Neuronal stem cell (in vitro differentiated cells): ENCODE measurements around the gene ALDH3A1.

Experiments used
- DNase-seq: peaks from one replicate; pipeline ENCODE4 v3.0.0-alpha.2; 2013; ENCODE audit warnings: low spot score
- H2AFZ ChIP-seq: one replicate; pipeline ENCODE4 v1.6.1; 2013; ENCODE audit warnings: mild to moderate bottlenecking, low read length, inconsistent platforms
- H2AK5ac ChIP-seq: 2 replicates; pipeline ENCODE4 v1.6.1; 2013; ENCODE audit warnings: low read depth, mild to moderate bottlenecking, inconsistent platforms, low read length, moderate library complexity, mixed read lengths
- H2BK120ac ChIP-seq: 2 replicates; pipeline ENCODE4 v1.6.1; 2013; ENCODE audit warnings: low read depth, mild to moderate bottlenecking, inconsistent platforms, low read length, moderate library complexity, mixed read lengths
- H2BK12ac ChIP-seq: one replicate; pipeline ENCODE4 v1.6.1; 2013; ENCODE audit warnings: low read length, inconsistent platforms
- H2BK15ac ChIP-seq: 2 replicates; pipeline ENCODE4 v1.6.1; 2013; ENCODE audit warnings: mild to moderate bottlenecking, low read length, inconsistent platforms, mixed read lengths
- H2BK5ac ChIP-seq: one replicate; pipeline ENCODE4 v1.6.1; 2013; ENCODE audit warnings: inconsistent platforms, mild to moderate bottlenecking, low read length, moderate library complexity
- H3K14ac ChIP-seq: one replicate; pipeline ENCODE4 v1.6.1; 2013; ENCODE audit warnings: low read length, inconsistent platforms
- H3K18ac ChIP-seq: 2 replicates; pipeline ENCODE4 v1.6.1; 2013; ENCODE audit warnings: low read length, inconsistent platforms
- H3K23ac ChIP-seq: 2 replicates; pipeline ENCODE4 v1.6.1; 2013; ENCODE audit warnings: low read depth, mild to moderate bottlenecking, mixed read lengths, low read length, inconsistent platforms; ENCODE audit not compliant: poor library complexity
- H3K27ac ChIP-seq: replicated peaks from 3 replicates; pipeline ENCODE4 v1.5.1; 2013; ENCODE audit warnings: low read length, inconsistent platforms
- H3K27me3 ChIP-seq, 3 experiments: 2 replicates each; pipeline ENCODE4 v1.6.1; 2013; ENCODE audit warnings: low read length in 3 of 3, mild to moderate bottlenecking in 2 of 3, inconsistent platforms in 1 of 3, low read depth in 1 of 3, mixed read lengths in 1 of 3, moderate library complexity in 1 of 3; ENCODE audit not compliant: control insufficient read depth in 3 of 3, insufficient read depth in 3 of 3
- H3K36me3 ChIP-seq, 2 donors: replicated peaks in 1 of 2; 2 replicates each; pipeline ENCODE4 v1.6.1; 2013; ENCODE audit warnings: low read length in 2 of 2; ENCODE audit not compliant: control insufficient read depth in 2 of 2, insufficient read depth in 2 of 2
- H3K4ac ChIP-seq: 2 replicates; pipeline ENCODE4 v1.6.1; 2013; ENCODE audit warnings: inconsistent platforms, mild to moderate bottlenecking, low read length, moderate library complexity
- H3K4me1 ChIP-seq, 2 donors: 1 replicate in 1 of 2; 2 replicates in 1 of 2; pipeline ENCODE4 v1.6.1; 2013; ENCODE audit warnings: low read length in 2 of 2, low read depth in 1 of 2; ENCODE audit not compliant: control insufficient read depth in 2 of 2, insufficient read depth in 1 of 2
- H3K4me2 ChIP-seq: one replicate; pipeline ENCODE4 v1.6.1; 2013; ENCODE audit warnings: mild to moderate bottlenecking, low read length, inconsistent platforms; ENCODE audit not compliant: insufficient read depth, poor library complexity, severe bottlenecking
- H3K4me3 ChIP-seq, 2 donors: 2 replicates each; pipeline ENCODE4 v1.5.1; 2013; ENCODE audit warnings: low read length in 2 of 2, mild to moderate bottlenecking in 2 of 2, inconsistent platforms in 1 of 2, moderate library complexity in 1 of 2
- H3K79me1 ChIP-seq: one replicate; pipeline ENCODE4 v1.6.1; 2013; ENCODE audit warnings: low read depth, mild to moderate bottlenecking, inconsistent platforms, low read length, moderate library complexity
- H3K9ac ChIP-seq: one replicate; pipeline ENCODE4 v1.6.1; 2013; ENCODE audit warnings: mild to moderate bottlenecking, low read depth, low read length, inconsistent platforms; ENCODE audit not compliant: poor library complexity
- H3K9me3 ChIP-seq, 2 donors: replicated peaks in 1 of 2; 2 replicates each; pipeline versions ENCODE3 to v1.6.1; 2013; ENCODE audit warnings: low read length in 2 of 2, mild to moderate bottlenecking in 2 of 2, inconsistent platforms in 1 of 2, low read depth in 1 of 2, mixed read lengths in 1 of 2, moderate library complexity in 1 of 2; ENCODE audit not compliant: control insufficient read depth in 2 of 2, insufficient read depth in 1 of 2
- H4K8ac ChIP-seq: one replicate; pipeline ENCODE4 v1.6.1; 2013; ENCODE audit warnings: low read depth, mild to moderate bottlenecking, inconsistent platforms, low read length, moderate library complexity
- H4K91ac ChIP-seq: one replicate; pipeline ENCODE4 v1.6.1; 2013; ENCODE audit warnings: low read length, low read depth, mild to moderate bottlenecking, inconsistent platforms; ENCODE audit not compliant: poor library complexity
- WGBS, 2 donors: extraction: QIAGEN DNeasy Blood & Tissue Kit; methylation state at CpG; one replicate each; pipeline ENCODE4 v1.1.7; 2013; ENCODE audit warnings: missing lambda C conversion rate in 2 of 2, mixed read lengths in 1 of 2; ENCODE audit not compliant: insufficient read length in 2 of 2, insufficient replicate concordance in 1 of 2; ENCODE audit errors: extremely low coverage in 2 of 2; 5-methylcytosine and 5-hydroxymethylcytosine counted together

ALDH3A1 gene

GRCh38 chr17:19757536-19758180 is 9.6 kb upstream of the ALDH3A1 start:
- no peak for DNase-seq
- peaks cover 0 to 3% of the 10 kb centered on the region in 2 donors for H3K9me3 ChIP-seq

GRCh38 chr17:19756546-19756945 is 8.4 kb upstream of the ALDH3A1 start:
- Histone ChIP-seq H3K36me3 (no peaks in the 10 kb centered on the region), H3K4me3 (no peak overlapping the region), H3K27ac (no peak overlapping the region), H4K8ac (no peak overlapping the region), H3K9me3 (peaks cover 0 to 3% of the 10 kb centered on the region in 2 donors), H2AFZ (no peak overlapping the region), H3K4me2 (no peak overlapping the region), H3K79me1 (no peaks in the 10 kb centered on the region), H2BK5ac (no peak overlapping the region), H2BK12ac (no peak overlapping the region), H3K4me1 (peaks cover 0 to 2% of the 10 kb centered on the region in 2 donors), H3K23ac (no peak overlapping the region), H2AK5ac (no peak overlapping the region), H3K18ac (no peak overlapping the region), H3K9ac (no peak overlapping the region), H2BK120ac (no peak overlapping the region), H3K4ac (no peak overlapping the region), H4K91ac (no peak overlapping the region), H3K14ac (no peak overlapping the region), H3K27me3 (peaks cover 0 to 40% (median 0%) of the 10 kb centered on the region in 3 experiments), H2BK15ac (no peak overlapping the region)
- no CpG with 5 or more reads among the region's 10 CpGs for WGBS, 2 donors
- DNase-seq, result no peak

More at GRCh38 chr17:19757536-19758180, 9.6 kb upstream of the ALDH3A1 start:
- WGBS, 2 donors, result no CpG with 5 or more reads among the region's 12 CpGs
- H3K4ac ChIP-seq, result no peak overlapping the region
- peak overlapping the region; percentile 40 for H3K18ac ChIP-seq
- no peaks in the 10 kb centered on the region for H3K79me1 ChIP-seq
- no peak overlapping the region for H3K9ac ChIP-seq
- no peak overlapping the region for H3K27ac ChIP-seq
- no peak overlapping the region for H2AK5ac ChIP-seq
- H2BK120ac ChIP-seq, result no peak overlapping the region
- no peak overlapping the region for H2BK5ac ChIP-seq
- no peak overlapping the region for H4K8ac ChIP-seq
- H2AFZ ChIP-seq, result no peak overlapping the region
- H3K14ac ChIP-seq, result peak overlapping the region; percentile 31
- H2BK15ac ChIP-seq, result peak overlapping the region; percentile 77
- no peak overlapping the region for H3K4me3 ChIP-seq
- no peak overlapping the region for H2BK12ac ChIP-seq
- peaks cover 0 to 39% (median 0%) of the 10 kb centered on the region in 3 experiments for H3K27me3 ChIP-seq
- H3K4me2 ChIP-seq, result no peak overlapping the region
- peak overlapping the region; percentile 86 for H4K91ac ChIP-seq
- H3K36me3 ChIP-seq, result no peaks in the 10 kb centered on the region
- H3K4me1 ChIP-seq, result peaks cover 0 to 2% of the 10 kb centered on the region in 2 donors
- peak overlapping the region; percentile 81 for H3K23ac ChIP-seq

- WGBS, 2 donors, result no CpG with 5 or more reads among the region's 11 CpGs
- DNase-seq, result no peak
- no peak overlapping the region for H3K27ac ChIP-seq
These were observed 7.9 kb upstream of the ALDH3A1 start for GRCh38 chr17:19755821-19756510.

GRCh38 chr17:19755392-19755791 is 7.3 kb upstream of the ALDH3A1 start:
- H2BK12ac ChIP-seq, result no peak overlapping the region
- H3K27me3 ChIP-seq, result peaks cover 0 to 44% (median 0%) of the 10 kb centered on the region in 3 experiments
- peak overlapping the region; percentile 11 for H3K18ac ChIP-seq
- no peak overlapping the region for H3K4me3 ChIP-seq
- no peak overlapping the region for H2BK5ac ChIP-seq
- no peaks in the 10 kb centered on the region for H3K36me3 ChIP-seq
- H2BK120ac ChIP-seq, result no peak overlapping the region
- H3K4me1 ChIP-seq, result peaks cover 0 to 2% of the 10 kb centered on the region in 2 donors
- DNase-seq, result no peak
- no peak overlapping the region for H2AFZ ChIP-seq
- no peak overlapping the region for H2BK15ac ChIP-seq
- peak overlapping the region; percentile 66 for H3K9ac ChIP-seq
- peaks cover 0 to 3% of the 10 kb centered on the region in 2 donors for H3K9me3 ChIP-seq
- no peak overlapping the region for H4K8ac ChIP-seq
- no peak overlapping the region for H3K4me2 ChIP-seq
- no peak overlapping the region for H2AK5ac ChIP-seq
- no peak overlapping the region for H4K91ac ChIP-seq
- H3K4ac ChIP-seq, result no peak overlapping the region
- H3K23ac ChIP-seq, result no peak overlapping the region
- no peak overlapping the region for H3K27ac ChIP-seq
- H3K14ac ChIP-seq, result no peak overlapping the region
- H3K79me1 ChIP-seq, result no peaks in the 10 kb centered on the region
- no CpG with 5 or more reads among the region's 6 CpGs for WGBS, 2 donors

More at GRCh38 chr17:19755821-19756510, 7.9 kb upstream of the ALDH3A1 start:
- Histone ChIP-seq H2BK15ac (no peak overlapping the region), H2BK5ac (no peak overlapping the region), H3K14ac (no peak overlapping the region), H4K8ac (no peak overlapping the region), H3K18ac (no peak overlapping the region), H3K9ac (no peak overlapping the region), H2AK5ac (peak overlapping the region; percentile 50), H3K4ac (no peak overlapping the region), H4K91ac (no peak overlapping the region), H3K4me2 (no peak overlapping the region), H3K4me1 (peaks cover 0 to 2% of the 10 kb centered on the region in 2 donors), H3K27me3 (peaks cover 0 to 46% (median 0%) of the 10 kb centered on the region in 3 experiments), H3K9me3 (peaks cover 0 to 3% of the 10 kb centered on the region in 2 donors), H3K79me1 (no peaks in the 10 kb centered on the region), H3K23ac (peak overlapping the region; percentile 69), H3K36me3 (no peaks in the 10 kb centered on the region), H3K4me3 (no peak overlapping the region), H2AFZ (no peak overlapping the region), H2BK120ac (no peak overlapping the region), H2BK12ac (no peak overlapping the region)
